Vagina (tissue), 2 donors: ENCODE data around the gene XAGE1B.

Experiments used
- CTCF ChIP-seq, 3 experiments: fragments of 450-650 bp in 2 of 3; fragments of 200-600 bp in 1 of 3; sonication (generic) in 1 of 3; IDR thresholded peaks; one replicate each; pipeline ENCODE4 v1.5.1; 2017 to 2019; ENCODE audit warnings: antibody characterized with exemption in 3 of 3, mild to moderate bottlenecking in 2 of 3, moderate library complexity in 2 of 3
- POLR2A ChIP-seq, 2 donors: fragments of 450-650 bp; IDR thresholded peaks; one replicate each; pipeline ENCODE4 v1.6.1; 2017; ENCODE audit warnings: antibody characterized with exemption in 2 of 2, mild to moderate bottlenecking in 2 of 2, moderate library complexity in 2 of 2

GRCh38 chrX:52558140-52558539 lies 41.3 kb upstream of the XAGE1B start:
- no peak for TF ChIP-seq CTCF (IDR thresholded peaks at IDR 0.05)
- no peak for TF ChIP-seq POLR2A (IDR thresholded peaks at IDR 0.05)
